ENCODE data around the gene DGAT2. TPM values are rescaled to one million over a fixed set of nuclear protein-coding genes. Genes with fewer than 3 reads are reported as not detected.
A peak's percentile ranks its signal among the peaks of the same experiment; 100 is the strongest.

DGAT2 gene
- total and polyA plus RNA-seq, 8 donors, result 1.2 to 14.9 (median 1.5) TPM

- Histone ChIP-seq H3K36me3 (no peaks in the 10 kb centered on the region), H3K27me3 (no peaks in the 10 kb centered on the region), H3K4me1 (peaks cover 0 to 34% of the 10 kb centered on the region in 2 donors), H3K27ac (no peak overlapping the region), H3K4me3 (no peak overlapping the region), H3K9me3 (no peaks in the 10 kb centered on the region)
- no peak for TF ChIP-seq CTCF (IDR thresholded peaks at IDR 0.05)
- DNase-seq, result no peak
- intact Hi-C loops (cut with DNase I), result no loop called here
- ATAC-seq, result no peak
These were observed 8.3 kb upstream of the DGAT2 start for GRCh38 chr11:75760243-75760642.

- no peak overlapping the region for H3K4me3 ChIP-seq
- H3K4me1 ChIP-seq, result peaks cover 0 to 34% of the 10 kb centered on the region in 2 donors
- DNase-seq, result no peak
- no peak for ATAC-seq
- intact Hi-C loops (cut with DNase I), result no loop called here
- H3K27ac ChIP-seq, result no peak overlapping the region
- no peaks in the 10 kb centered on the region for H3K9me3 ChIP-seq
- no peaks in the 10 kb centered on the region for H3K36me3 ChIP-seq
- no peaks in the 10 kb centered on the region for H3K27me3 ChIP-seq
- no peak for TF ChIP-seq CTCF (IDR thresholded peaks at IDR 0.05)
These were observed 7.7 kb upstream of the DGAT2 start for GRCh38 chr11:75760710-75761493.

- DNase-seq, result no peak
- no peak overlapping the region for H3K4me3 ChIP-seq
- peaks cover 0 to 3% of the 10 kb centered on the region in 2 donors for H3K27me3 ChIP-seq
- H3K4me1 ChIP-seq, result peaks cover 0 to 34% of the 10 kb centered on the region in 2 donors
- no peak overlapping the region for H3K27ac ChIP-seq
- ATAC-seq, result no peak
- no peaks in the 10 kb centered on the region for H3K36me3 ChIP-seq
- no peak for TF ChIP-seq CTCF (IDR thresholded peaks at IDR 0.05)
- H3K9me3 ChIP-seq, result no peaks in the 10 kb centered on the region
- intact Hi-C loops (cut with DNase I), result no loop called here
These were observed 6.4 kb upstream of the DGAT2 start for GRCh38 chr11:75762158-75762557.

DNA sequence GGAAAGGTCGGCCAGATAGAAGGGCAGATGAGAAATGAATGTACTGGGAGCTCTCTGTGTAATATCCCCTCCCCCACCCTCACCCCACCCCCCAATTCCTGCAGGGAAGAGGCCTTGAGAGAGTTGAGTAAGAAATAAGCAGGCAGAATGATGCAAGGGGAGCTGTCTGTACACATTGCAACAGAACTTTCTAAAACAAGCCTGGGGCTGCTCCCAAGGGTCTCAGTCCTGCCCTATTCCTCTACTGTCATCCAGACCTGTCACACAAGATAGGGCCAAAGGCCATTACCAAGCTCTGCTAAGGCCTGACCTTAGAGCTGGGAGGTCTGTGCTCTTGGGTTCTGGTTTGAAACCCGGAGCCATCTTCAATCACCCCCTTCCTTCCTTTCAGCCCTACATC is 5.7 kb upstream of the DGAT2 start:
- no peaks in the 10 kb centered on the region for H3K9me3 ChIP-seq
- peaks cover 0 to 11% of the 10 kb centered on the region in 2 donors for H3K27me3 ChIP-seq
- H3K4me3 ChIP-seq, result no peak overlapping the region
- no peaks in the 10 kb centered on the region for H3K36me3 ChIP-seq
- H3K4me1 ChIP-seq, result peaks cover 2 to 36% of the 10 kb centered on the region in 2 donors
- DNase-seq (peak in 1 of 4 donors; percentile 23), ATAC-seq (peak; percentile 41)
- intact Hi-C loops (cut with DNase I), result no loop called here
- TF ChIP-seq CTCF (IDR thresholded peaks at IDR 0.05), result no peak
- peak overlapping the region; percentile 13 to 77 for H3K27ac ChIP-seq

GRCh38 chr11:75763846-75764245 is 4.7 kb upstream of the DGAT2 start:
- ATAC-seq, result peak; percentile 9
- intact Hi-C loops (cut with DNase I), result no loop called here
- Histone ChIP-seq H3K27ac (no peak overlapping the region), H3K9me3 (no peaks in the 10 kb centered on the region), H3K27me3 (peaks cover 0 to 20% of the 10 kb centered on the region in 2 donors), H3K4me1 (peaks cover 9 to 46% of the 10 kb centered on the region in 2 donors), H3K4me3 (no peak overlapping the region), H3K36me3 (no peaks in the 10 kb centered on the region)
- TF ChIP-seq CTCF (IDR thresholded peaks at IDR 0.05), result no peak
- DNase-seq, result no peak
